GM19463 (cell line): ENCODE data around the gene LAMA2.

Source experiments
- ATAC-seq: cut with Tn5 transposase; IDR thresholded peaks from one replicate; pipeline ENCODE4 v1.9.1; 2021; ENCODE audit warnings: mild to moderate bottlenecking, moderate library complexity; ENCODE audit not compliant: unreplicated experiment

The LAMA2 gene

GRCh38 chr6:129350278-129350677 lies 467.3 kb downstream of the LAMA2 start:
- no peak for ATAC-seq

GRCh38 chr6:129351807-129352206 lies 468.9 kb downstream of the LAMA2 start:
- ATAC-seq, result no peak

- ATAC-seq, result no peak
Observed at GRCh38 chr6:129353067-129353466, 470.1 kb downstream of the LAMA2 start.

- ATAC-seq, result no peak
Observed at GRCh38 chr6:129356129-129356528, 473.2 kb downstream of the LAMA2 start.

- ATAC-seq, result no peak
Observed at GRCh38 chr6:129359811-129360681, 477.1 kb downstream of the LAMA2 start.

- ATAC-seq, result no peak
Observed at GRCh38 chr6:129360682-129360955, 477.7 kb downstream of the LAMA2 start.

GRCh38 chr6:129364037-129364436 lies 481.1 kb downstream of the LAMA2 start:
- no peak for ATAC-seq

DNA sequence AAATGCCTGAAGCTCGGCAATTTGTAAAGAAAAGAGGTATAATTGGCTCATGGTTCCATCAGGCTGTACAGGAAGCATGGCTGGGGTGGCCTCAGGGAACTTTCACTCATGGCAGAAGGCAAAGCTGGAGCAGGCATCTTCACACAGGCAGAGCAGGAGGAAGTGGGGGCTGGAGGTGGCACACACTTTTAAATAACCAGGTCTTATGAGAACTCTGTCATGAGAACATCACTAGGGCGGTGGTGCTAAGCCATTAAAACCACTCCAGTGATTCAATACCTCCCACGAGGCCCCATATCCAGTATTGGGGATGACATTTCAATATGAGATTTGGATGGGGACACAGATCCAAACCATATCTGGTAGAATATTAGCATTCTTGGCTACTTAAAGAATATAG lies 481.8 kb downstream of the LAMA2 start:
- no peak for ATAC-seq

GRCh38 chr6:129368076-129368475 lies 485.1 kb downstream of the LAMA2 start:
- ATAC-seq, result no peak

DNA sequence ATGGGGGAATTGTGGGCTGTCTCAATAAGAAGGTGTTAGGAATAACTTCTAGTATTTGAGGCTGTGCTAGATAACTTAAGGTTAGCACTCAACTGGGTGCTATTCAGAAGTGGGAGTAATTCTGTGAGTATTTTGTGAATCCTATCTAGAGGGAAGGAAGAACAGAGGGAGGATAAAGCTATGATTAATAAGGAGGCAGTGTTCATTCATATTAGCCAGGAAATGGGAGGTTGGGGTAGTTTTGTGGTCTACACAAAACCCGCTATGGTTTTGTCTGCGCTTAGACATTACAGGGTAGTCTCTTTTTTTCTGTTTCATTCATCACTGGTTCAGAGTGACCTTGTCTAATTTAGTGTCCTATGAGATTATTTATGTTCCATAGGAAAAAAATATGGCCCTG lies 486.0 kb downstream of the LAMA2 start:
- no peak for ATAC-seq

DNA sequence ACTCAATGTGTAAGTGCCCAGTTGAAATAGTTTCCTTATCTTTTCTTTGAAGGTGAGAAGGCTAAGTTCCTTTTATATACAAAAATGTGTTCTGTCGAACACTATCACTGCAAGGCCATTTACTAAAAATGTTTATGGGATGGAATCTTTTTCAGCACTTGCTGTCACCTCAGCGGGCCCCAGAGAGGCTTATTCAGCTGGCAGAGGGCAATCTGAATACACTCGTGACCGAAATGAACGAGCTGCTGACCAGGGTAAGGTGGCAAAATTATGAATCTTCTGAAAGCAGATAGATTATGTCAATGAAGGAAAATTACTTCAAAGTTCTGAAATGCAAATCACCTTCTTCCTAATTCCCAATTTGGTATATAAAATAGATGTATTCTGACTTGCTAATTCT lies 486.8 kb downstream of the LAMA2 start:
- no peak for ATAC-seq

- ATAC-seq, result peak; percentile 50
Observed at GRCh38 chr6:129370268-129370916, 487.5 kb downstream of the LAMA2 start.

DNA sequence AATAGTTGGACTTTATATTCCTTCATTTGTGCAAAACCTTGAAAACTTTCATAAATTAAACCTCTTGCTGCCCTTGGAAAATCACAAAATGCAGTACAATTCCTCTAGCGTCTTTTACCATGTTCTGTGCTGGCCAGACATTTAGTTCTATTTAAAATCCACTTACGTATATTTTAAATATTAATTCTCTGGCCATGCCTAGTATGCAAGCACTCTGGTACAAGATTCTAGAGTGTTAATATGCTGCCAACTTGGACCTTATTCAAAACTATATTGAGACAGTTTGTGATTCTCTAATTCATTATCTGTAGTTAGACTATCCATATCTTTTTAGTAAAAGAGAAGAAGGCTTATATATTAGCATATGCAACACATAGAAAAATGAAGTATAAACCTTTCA lies 498.9 kb downstream of the LAMA2 start:
- no peak for ATAC-seq

- no peak for ATAC-seq
Observed at GRCh38 chr6:129382916-129383315, 500.0 kb downstream of the LAMA2 start.

DNA sequence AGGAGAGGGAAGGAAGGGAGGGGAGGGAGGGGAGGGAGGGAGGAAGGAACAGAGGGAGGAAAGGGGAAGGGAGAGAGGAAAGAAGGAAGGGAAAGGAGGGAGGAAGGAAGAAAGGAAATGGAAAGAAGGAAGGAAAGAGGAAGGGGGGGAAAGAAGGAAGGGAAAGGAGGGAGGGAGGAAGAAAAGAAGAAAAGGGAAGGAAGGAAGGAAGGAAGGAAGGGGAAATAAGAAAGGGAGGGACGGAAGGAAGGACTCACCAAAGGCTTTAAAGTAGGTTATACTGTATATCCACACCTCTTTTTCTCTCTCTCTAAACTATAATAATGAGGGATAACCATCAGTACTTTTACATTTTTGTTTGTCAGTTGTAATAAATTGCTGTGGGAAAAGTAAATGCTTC lies 502.2 kb downstream of the LAMA2 start:
- ATAC-seq, result no peak

DNA sequence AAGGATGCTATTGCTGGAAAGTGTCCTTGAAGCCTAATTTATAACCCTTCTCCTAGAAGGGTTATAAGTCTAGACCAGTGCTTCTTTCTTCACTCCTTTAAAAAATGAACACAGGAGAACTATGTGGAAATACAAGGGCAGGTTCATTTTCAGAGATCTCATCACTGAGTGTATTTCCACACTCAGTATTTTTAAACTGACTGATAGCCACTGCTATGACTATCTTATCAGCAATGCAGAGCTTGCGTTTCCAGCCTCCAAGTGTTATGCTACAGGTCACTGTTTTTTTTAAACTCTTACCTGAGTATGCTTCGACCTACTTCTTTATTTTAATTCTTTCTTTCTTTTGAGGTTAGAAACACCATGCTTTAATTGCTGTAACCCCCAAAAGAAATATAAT lies 508.0 kb downstream of the LAMA2 start:
- no peak for ATAC-seq

DNA sequence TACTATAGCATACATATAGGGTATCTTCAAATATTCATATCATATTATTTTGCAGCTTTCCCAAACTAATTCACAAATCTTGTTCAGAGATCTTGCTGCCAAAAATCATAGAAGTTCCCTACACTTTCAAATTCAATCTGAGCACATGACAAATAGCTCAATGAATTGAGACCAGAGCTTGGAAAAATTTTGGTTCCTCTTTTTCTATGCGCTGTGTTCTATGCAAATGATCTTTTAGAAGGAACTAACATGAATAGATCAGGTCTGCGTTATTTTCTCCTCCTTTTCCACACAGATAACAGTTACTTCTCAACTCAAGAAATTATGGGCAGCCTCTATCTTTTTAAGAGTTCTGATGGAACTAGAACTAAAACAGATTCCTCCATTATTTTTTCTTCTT lies 510.7 kb downstream of the LAMA2 start:
- no peak for ATAC-seq

DNA sequence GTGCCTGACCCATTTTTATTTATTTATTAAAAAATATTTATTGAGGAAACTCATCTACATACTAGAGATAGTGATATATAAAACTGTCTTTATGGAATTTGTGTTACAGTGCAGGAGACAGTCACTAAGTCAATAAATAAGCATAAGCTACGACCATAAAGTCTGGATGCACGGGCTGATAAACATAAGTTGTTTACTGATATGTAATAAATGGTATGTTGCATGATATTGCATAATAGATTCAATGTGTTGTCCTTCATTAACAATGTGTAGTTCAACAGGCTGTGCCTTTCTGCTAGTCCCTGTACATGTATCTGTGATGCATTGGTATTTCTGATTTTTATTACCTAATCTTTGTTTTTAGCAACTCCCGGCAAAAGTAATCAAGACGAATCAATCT lies 515.8 kb downstream of the LAMA2 start:
- no peak for ATAC-seq

DNA sequence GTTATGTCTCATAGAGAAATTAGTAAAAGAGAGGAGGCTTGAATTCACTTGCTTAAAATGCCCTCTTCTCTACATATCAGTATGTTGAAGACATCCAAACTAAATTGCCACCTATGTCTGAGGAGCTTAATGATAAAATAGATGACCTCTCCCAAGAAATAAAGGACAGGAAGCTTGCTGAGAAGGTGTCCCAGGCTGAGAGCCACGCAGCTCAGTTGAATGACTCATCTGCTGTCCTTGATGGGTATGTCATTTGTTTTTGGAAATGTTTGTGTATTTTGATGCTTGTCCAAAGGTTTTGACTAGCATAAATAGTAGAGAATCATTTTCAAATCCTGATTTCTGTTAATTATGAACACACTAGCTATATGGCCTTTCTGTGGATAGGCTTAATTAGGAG lies 519.3 kb downstream of the LAMA2 start:
- ATAC-seq, result no peak

- no peak for ATAC-seq
Observed at GRCh38 chr6:129411092-129411491, 528.2 kb downstream of the LAMA2 start.

DNA sequence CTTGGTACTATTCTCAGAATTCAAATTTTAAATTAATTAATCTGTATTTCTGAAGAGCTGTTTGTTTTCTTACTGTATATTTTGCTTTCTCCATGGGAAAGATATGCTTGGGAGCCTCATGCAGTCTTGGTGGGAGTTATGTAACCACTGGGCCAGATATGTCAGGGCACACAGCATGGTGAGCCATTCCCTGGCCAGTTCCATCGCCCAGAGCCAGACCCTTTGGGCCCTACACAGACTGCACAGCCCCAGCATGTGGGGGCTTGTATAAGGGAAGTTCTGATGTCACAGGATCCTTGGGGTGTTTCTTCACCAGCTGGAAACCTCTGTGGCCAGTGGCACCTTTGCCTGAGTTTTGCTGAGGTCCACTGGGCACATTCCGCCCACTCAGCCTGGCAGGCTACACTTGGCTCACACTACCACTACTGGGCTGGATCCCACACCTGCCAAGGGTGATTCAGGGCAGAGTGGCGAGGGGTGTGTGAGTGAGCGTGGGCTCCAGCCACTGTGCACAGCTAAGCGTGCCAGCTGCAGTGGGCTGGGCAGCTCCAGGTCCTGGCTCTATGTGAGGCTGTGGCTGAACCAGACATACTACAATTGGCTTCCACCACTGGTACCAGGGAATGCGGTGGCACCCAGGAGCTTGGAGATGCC lies 533.5 kb downstream of the LAMA2 start:
- no peak for ATAC-seq

GRCh38 chr6:129417416-129418086 lies 534.6 kb downstream of the LAMA2 start:
- no peak for ATAC-seq
